SK-N-SH treated with all-trans-retinoic acid at 6 μM for 48 hours (cell line): ENCODE data around the gene ZKSCAN8.

Source experiments
- ATAC-seq: fragments of 200-7000 bp; cut with Tn5 transposase; 3 replicates; pipeline ENCODE4 v1.9.1; 2020; ENCODE audit warnings: mild to moderate bottlenecking, moderate library complexity
- ARNTL ChIP-seq: fragments of 450-650 bp; formaldehyde crosslinking; IDR thresholded peaks from 2 replicates; pipeline ENCODE4 v1.5.0; 2020; ENCODE audit warnings: low read depth, mild to moderate bottlenecking, moderate library complexity, borderline replicate concordance
- BACH2 ChIP-seq: fragments of 250-450 bp; sonication (Bioruptor Pico); IDR thresholded peaks from 2 replicates; pipeline ENCODE4 v1.9.0; 2021; ENCODE audit warnings: mild to moderate bottlenecking, borderline replicate concordance
- CREB5 ChIP-seq: fragments of 250-450 bp; sonication (Bioruptor Pico); IDR thresholded peaks from 2 replicates; pipeline ENCODE4 v1.5.1; 2020; ENCODE audit warnings: low read depth, mild to moderate bottlenecking, moderate library complexity
- CSDC2 ChIP-seq: fragments of 250-450 bp; sonication (Bioruptor Pico); IDR thresholded peaks from 2 replicates; pipeline ENCODE4 v1.5.0; 2020; ENCODE audit warnings: mild to moderate bottlenecking, moderate library complexity
- CSRNP3 ChIP-seq: fragments of 250-450 bp; sonication (Bioruptor Pico); IDR thresholded peaks from 2 replicates; pipeline ENCODE4 v1.5.1; 2021; ENCODE audit warnings: mild to moderate bottlenecking, moderate library complexity
- ESRRG ChIP-seq: fragments of 250-450 bp; sonication (Bioruptor Pico); IDR thresholded peaks from 2 replicates; pipeline ENCODE4 v1.6.1; 2021; ENCODE audit warnings: mild to moderate bottlenecking
- GLIS3 ChIP-seq: fragments of 250-450 bp; sonication (Bioruptor Pico); IDR thresholded peaks from 2 replicates; pipeline ENCODE4 v1.5.0; 2020; ENCODE audit warnings: mild to moderate bottlenecking, moderate library complexity
- ISL1 ChIP-seq: fragments of 250-450 bp; sonication (Bioruptor Pico); IDR thresholded peaks from 2 replicates; pipeline ENCODE4 v2.1.2; 2022; ENCODE audit warnings: mild to moderate bottlenecking, moderate library complexity
- OSR1 ChIP-seq: fragments of 250-450 bp; sonication (Bioruptor Pico); IDR thresholded peaks from 2 replicates; pipeline ENCODE4 v1.8.0; 2022; ENCODE audit warnings: moderate library complexity, mild to moderate bottlenecking, inconsistent platforms
- PATZ1 ChIP-seq: fragments of 250-450 bp; sonication (Bioruptor Pico); IDR thresholded peaks from 2 replicates; pipeline ENCODE4 v1.8.0; 2020; ENCODE audit warnings: mild to moderate bottlenecking, moderate library complexity, borderline replicate concordance
- POU6F1 ChIP-seq: fragments of 250-450 bp; sonication (Bioruptor Pico); IDR thresholded peaks from 2 replicates; pipeline ENCODE4 v1.8.0; 2021; ENCODE audit warnings: low read depth, mild to moderate bottlenecking, moderate library complexity, borderline replicate concordance
- PPARA ChIP-seq: fragments of 250-450 bp; sonication (Bioruptor Pico); IDR thresholded peaks from 2 replicates; pipeline ENCODE4 v1.5.0; 2020; ENCODE audit warnings: mild to moderate bottlenecking, borderline replicate concordance
- RARB ChIP-seq: fragments of 250-450 bp; sonication (Bioruptor Pico); IDR thresholded peaks from 2 replicates; pipeline ENCODE4 v1.8.0; 2021; ENCODE audit warnings: mild to moderate bottlenecking, moderate library complexity
- SNAI2 ChIP-seq: fragments of 250-450 bp; sonication (Bioruptor Pico); IDR thresholded peaks from 2 replicates; pipeline ENCODE4 v1.5.0; 2020; ENCODE audit warnings: mild to moderate bottlenecking, moderate library complexity
- TCF4 ChIP-seq: fragments of 250-450 bp; sonication (Bioruptor Pico); IDR thresholded peaks from 2 replicates; pipeline ENCODE4 v1.8.0; 2021; ENCODE audit warnings: mild to moderate bottlenecking, moderate library complexity, borderline replicate concordance
- TOX ChIP-seq: fragments of 250-450 bp; sonication (Bioruptor Pico); IDR thresholded peaks from 2 replicates; pipeline ENCODE4 v1.8.0; 2021; ENCODE audit warnings: mild to moderate bottlenecking, moderate library complexity, borderline replicate concordance
- TSHZ2 ChIP-seq: fragments of 250-450 bp; sonication (Bioruptor Pico); IDR thresholded peaks from 2 replicates; pipeline ENCODE4 v1.5.0; 2020; ENCODE audit warnings: mild to moderate bottlenecking, moderate library complexity
- ZC3H10 ChIP-seq: fragments of 250-450 bp; sonication (Bioruptor Pico); IDR thresholded peaks from 2 replicates; pipeline ENCODE4 v1.5.1; 2021; ENCODE audit warnings: mild to moderate bottlenecking, moderate library complexity
- ZFP3 ChIP-seq: fragments of 250-450 bp; sonication (Bioruptor Pico); IDR thresholded peaks from 2 replicates; pipeline ENCODE4 v1.5.0; 2020; ENCODE audit warnings: mild to moderate bottlenecking, moderate library complexity
- ZFP30 ChIP-seq: fragments of 450-650 bp; formaldehyde crosslinking; IDR thresholded peaks from 2 replicates; pipeline ENCODE4 v1.5.0; 2022; ENCODE audit warnings: mild to moderate bottlenecking, moderate library complexity
- ZNF565 ChIP-seq: fragments of 450-650 bp; formaldehyde crosslinking; conservative IDR thresholded peaks from 2 replicates; pipeline ENCODE4 v1.5.0; 2020; ENCODE audit warnings: low read depth, mild to moderate bottlenecking, moderate library complexity
- ZNF70 ChIP-seq: fragments of 450-650 bp; formaldehyde crosslinking; IDR thresholded peaks from 2 replicates; pipeline ENCODE4 v1.5.0; 2020; ENCODE audit warnings: mild to moderate bottlenecking, moderate library complexity

ZKSCAN8 gene

GRCh38 chr6:28125401-28125800 lies 16.3 kb upstream of the ZKSCAN8 start:
- ATAC-seq = no peak
- TF ChIP-seq ZFP30 (CRISPR knock-in tag) (no peak), CREB5 (CRISPR knock-in tag) (no peak), ZFP3 (CRISPR knock-in tag) (no peak), OSR1 (CRISPR knock-in tag) (no peak), CSRNP3 (CRISPR knock-in tag) (no peak), TCF4 (CRISPR knock-in tag) (no peak), POU6F1 (CRISPR knock-in tag) (no peak)

- peak; percentile 43 for ATAC-seq
- no peak for TF ChIP-seq ARNTL
- TF ChIP-seq ZFP30 (CRISPR knock-in tag) = no peak
- TF ChIP-seq ZFP3 (CRISPR knock-in tag) = no peak
- TF ChIP-seq POU6F1 (CRISPR knock-in tag) = no peak
- TF ChIP-seq PATZ1 (CRISPR knock-in tag) = no peak
- TF ChIP-seq CREB5 (CRISPR knock-in tag) = no peak
- TF ChIP-seq OSR1 (CRISPR knock-in tag) = no peak
- TF ChIP-seq TSHZ2 = no peak
- TF ChIP-seq ZC3H10 = no peak
- no peak for TF ChIP-seq RARB
- TF ChIP-seq PPARA (CRISPR knock-in tag) = no peak
- TF ChIP-seq GLIS3 = no peak
- TF ChIP-seq ZNF565 (CRISPR knock-in tag) = no peak
- TF ChIP-seq BACH2 (CRISPR knock-in tag) = no peak
- TF ChIP-seq TOX = no peak
- TF ChIP-seq ISL1 = no peak
- no peak for TF ChIP-seq ZNF70 (CRISPR knock-in tag)
- no peak for TF ChIP-seq ESRRG (CRISPR knock-in tag)
- TF ChIP-seq CSDC2 = no peak
- no peak for TF ChIP-seq SNAI2 (CRISPR knock-in tag)
These were observed 7.7 kb upstream of the ZKSCAN8 start for GRCh38 chr6:28134015-28134414.
